HepG2 (cell line): ENCODE measurements around the gene SDK1. TPM values are rescaled to one million over a fixed set of nuclear protein-coding genes. Genes with fewer than 3 reads are reported as not detected.

Experiments
- ATAC-seq: fragments of 200-7000 bp; cut with Tn5 transposase; 3 replicates; pipeline ENCODE4 v1.9.1; 2020; ENCODE audit warnings: mild to moderate bottlenecking, moderate library complexity
- BruUV-seq: library from RNA; stranded (reverse); fragments of 400-500 nt; replicated peaks from 2 replicates; lab custom pipeline; 2021; lab: Mats Ljungman, UMichigan
- CTCF ChIA-PET: fragments of 300-600 bp; formaldehyde crosslinking; extraction: SDS; loops from one replicate; lab custom pipeline; 2021; ENCODE audit warnings: low total read pairs, inconsistent platforms, low intra/inter-chr PET ratio; lab: Yijun Ruan, JAX
- POLR2A ChIA-PET: fragments of 350-600 bp; sonication (Branson Sonifier 250); formaldehyde crosslinking; loops from one replicate; lab custom pipeline; 2020; ENCODE audit warnings: antibody characterized with exemption, inconsistent platforms; lab: Yijun Ruan, JAX
- DNase-seq: peaks from one replicate; pipeline ENCODE4 v3.0.0-alpha.2; 2015; ENCODE audit warnings: low spot score
- FAIRE-seq: peaks from 3 replicates; lab custom pipeline; 2011; peaks lifted over from hg19 to GRCh38; lab: Jason Lieb, UNC
- H2AFZ ChIP-seq: one replicate; pipeline ENCODE4 v1.6.1; 2011; ENCODE audit warnings: low read length, inconsistent platforms
- H3K27ac ChIP-seq: fragments of 300-600 bp; 3 replicates; pipeline ENCODE4 v1.8.0; 2011; ENCODE audit warnings: mixed run types, mild to moderate bottlenecking, mixed read lengths, low read length, inconsistent platforms; ENCODE audit not compliant: insufficient read depth; ENCODE audit errors: extremely low read length
- H3K27me3 ChIP-seq, 2 experiments: fragments of 200-600 bp in 1 of 2; 2 replicates in 1 of 2; 3 replicates in 1 of 2; pipeline versions ENCODE4 v1.6.0 to v1.8.0; 2011; ENCODE audit warnings: low read length in 2 of 2, mild to moderate bottlenecking in 2 of 2, moderate library complexity in 2 of 2, inconsistent platforms in 1 of 2; ENCODE audit not compliant: insufficient read depth in 2 of 2, control insufficient read depth in 1 of 2
- H3K36me3 ChIP-seq, 2 experiments: fragments of 200-600 bp in 1 of 2; replicated peaks in 1 of 2; 2 replicates in 1 of 2; 3 replicates in 1 of 2; pipeline versions ENCODE4 v1.5.1 to v1.8.0; 2011; ENCODE audit warnings: low read length in 2 of 2, inconsistent platforms in 1 of 2; ENCODE audit not compliant: insufficient read depth in 2 of 2, control insufficient read depth in 1 of 2
- H3K4me1 ChIP-seq: 2 replicates; pipeline ENCODE4 v1.5.1; 2012; ENCODE audit warnings: low read length, inconsistent platforms; ENCODE audit not compliant: insufficient read depth
- H3K4me2 ChIP-seq: 2 replicates; pipeline ENCODE4 v1.6.0; 2011; ENCODE audit warnings: low read depth, low read length, inconsistent platforms
- H3K4me3 ChIP-seq, 3 experiments: fragments of 200-600 bp in 1 of 3; sonication (generic), shearing (Covaris generic) in 1 of 3; replicated peaks in 1 of 3; 2 replicates each; pipeline ENCODE4 v1.5.1; 2011 to 2016; ENCODE audit warnings: low read length in 3 of 3, inconsistent platforms in 2 of 3, low read depth in 2 of 3, mild to moderate bottlenecking in 2 of 3, control low read depth in 1 of 3, mixed read lengths in 1 of 3; ENCODE audit not compliant: insufficient read depth in 1 of 3
- H3K79me2 ChIP-seq: one replicate; pipeline ENCODE4 v1.6.1; 2011; ENCODE audit warnings: low read length, inconsistent platforms; ENCODE audit not compliant: insufficient read depth
- H3K9ac ChIP-seq: 2 replicates; pipeline ENCODE4 v1.6.0; 2011; ENCODE audit warnings: mild to moderate bottlenecking, low read depth, low read length, inconsistent platforms; ENCODE audit not compliant: insufficient read depth
- H3K9me3 ChIP-seq: 2 replicates; pipeline ENCODE4 v1.5.1; 2012; ENCODE audit warnings: mild to moderate bottlenecking, low read length
- H4K20me1 ChIP-seq: 2 replicates; pipeline ENCODE4 v1.6.0; 2011; ENCODE audit warnings: inconsistent platforms, mild to moderate bottlenecking, low read length, moderate library complexity; ENCODE audit not compliant: insufficient read depth
- HNRNPK ChIP-seq: fragments of 200-400 bp; formaldehyde crosslinking; IDR thresholded peaks from 2 replicates; pipeline ENCODE4 v1.6.1; 2018; ENCODE audit warnings: low read length, low read depth, moderate library complexity, mild to moderate bottlenecking; ENCODE audit not compliant: poor library complexity, severe bottlenecking
- IRF2 ChIP-seq: IDR thresholded peaks from 2 replicates; pipeline ENCODE4 v1.6.1; 2018; ENCODE audit warnings: missing genetic modification reagents, missing compliant biosample characterization
- MAFF ChIP-seq: IDR thresholded peaks from 2 replicates; pipeline ENCODE4 v1.6.1; 2011; ENCODE audit warnings: low read depth, low read length, improper control_type of control experiment
- MAFK ChIP-seq, 2 experiments: IDR thresholded peaks in 1 of 2; conservative IDR thresholded peaks in 1 of 2; 2 replicates each; pipeline ENCODE4 v1.6.1; 2011; ENCODE audit warnings: improper control_type of control experiment in 2 of 2, low read length in 2 of 2
- PTBP1 ChIP-seq: fragments of 200-400 bp; formaldehyde crosslinking; IDR thresholded peaks from 2 replicates; pipeline ENCODE4 v1.6.1; 2018; ENCODE audit warnings: low read length, low read depth; ENCODE audit not compliant: poor library complexity, severe bottlenecking
- SIN3B ChIP-seq: fragments of 150-350 bp; IDR thresholded peaks from 2 replicates; pipeline ENCODE4 v1.6.1; 2014; ENCODE audit warnings: low read length
- SP140L ChIP-seq: sonication (generic); formaldehyde crosslinking; IDR thresholded peaks from 2 replicates; pipeline ENCODE4 v1.4.0; 2020; ENCODE audit warnings: missing genetic modification reagents, borderline replicate concordance
- ZNF773 ChIP-seq: sonication (generic); formaldehyde crosslinking; IDR thresholded peaks from 2 replicates; pipeline ENCODE4 v1.4.0; 2020; ENCODE audit warnings: missing genetic modification reagents, borderline replicate concordance
- WGBS: methylation state at CpG from one replicate; pipeline ENCODE4 v1.1.6; 2017; ENCODE audit warnings: low lambda C conversion rate; 5-methylcytosine and 5-hydroxymethylcytosine counted together
- in situ Hi-C: cut with HindIII; loops from 2 replicates; pipeline ENCODE4 v1.10.0; 2017; ENCODE audit warnings: low pct_unique_long_range_greater_than_20kb; ENCODE audit not compliant: extremely low pct_ligation_motif_present
- intact Hi-C: fragments of 100-400 bp; cut with micrococcal nuclease; formaldehyde crosslinking; loops from one replicate; pipeline ENCODE4 v1.10.0; 2022; ENCODE audit not compliant: unreplicated experiment
- polyA plus RNA-seq, 8 experiments: library from polyadenylated mRNA; depleted of rRNA in 3 of 8; stranded (reverse) in 7 of 8; unstranded in 1 of 8; fragments of >200 nt; fragmentation: Illumina TruSeq in 4 of 8; extraction: Trizol in 4 of 8; gene quantifications; 2 replicates each; pipeline versions ENCODE4 v1.2.1 to v1.2.3, GENCODE V29; 2011 to 2016; ENCODE audit warnings: low read depth in 4 of 8, missing spikeins in 1 of 8, mixed read lengths in 1 of 8; ENCODE audit not compliant: insufficient read depth in 1 of 8
- total RNA-seq, 5 experiments: library from RNA; depleted of rRNA; stranded (reverse); fragments of >200 nt; fragmentation: Illumina TruSeq; extraction: Trizol; gene quantifications; 2 replicates each; pipeline ENCODE4 v1.2.3, GENCODE V29; 2016; ENCODE audit warnings: low read depth in 1 of 5
- TF ChIP-seq, protein P1 (sequence below): sonication (generic); formaldehyde crosslinking; IDR thresholded peaks from 2 replicates; pipeline ENCODE4 v1.4.0; 2020; ENCODE audit warnings: mild to moderate bottlenecking, missing genetic modification reagents
- TF ChIP-seq, protein P2 (sequence below): sonication (generic); formaldehyde crosslinking; IDR thresholded peaks from 2 replicates; pipeline ENCODE4 v1.4.0; 2020; ENCODE audit warnings: missing genetic modification reagents
- TF ChIP-seq, protein P3 (sequence below): fragments of 450-650 bp; IDR thresholded peaks from 2 replicates; pipeline ENCODE4 v1.6.1; 2017; ENCODE audit warnings: mild to moderate bottlenecking

SDK1 gene
- total and polyA plus RNA-seq, 2 of the 13 experiments (the other 11 are each of a cell fraction or from before 2014, with no cell fraction given) = 0.35 to 2.4 TPM

DNA sequence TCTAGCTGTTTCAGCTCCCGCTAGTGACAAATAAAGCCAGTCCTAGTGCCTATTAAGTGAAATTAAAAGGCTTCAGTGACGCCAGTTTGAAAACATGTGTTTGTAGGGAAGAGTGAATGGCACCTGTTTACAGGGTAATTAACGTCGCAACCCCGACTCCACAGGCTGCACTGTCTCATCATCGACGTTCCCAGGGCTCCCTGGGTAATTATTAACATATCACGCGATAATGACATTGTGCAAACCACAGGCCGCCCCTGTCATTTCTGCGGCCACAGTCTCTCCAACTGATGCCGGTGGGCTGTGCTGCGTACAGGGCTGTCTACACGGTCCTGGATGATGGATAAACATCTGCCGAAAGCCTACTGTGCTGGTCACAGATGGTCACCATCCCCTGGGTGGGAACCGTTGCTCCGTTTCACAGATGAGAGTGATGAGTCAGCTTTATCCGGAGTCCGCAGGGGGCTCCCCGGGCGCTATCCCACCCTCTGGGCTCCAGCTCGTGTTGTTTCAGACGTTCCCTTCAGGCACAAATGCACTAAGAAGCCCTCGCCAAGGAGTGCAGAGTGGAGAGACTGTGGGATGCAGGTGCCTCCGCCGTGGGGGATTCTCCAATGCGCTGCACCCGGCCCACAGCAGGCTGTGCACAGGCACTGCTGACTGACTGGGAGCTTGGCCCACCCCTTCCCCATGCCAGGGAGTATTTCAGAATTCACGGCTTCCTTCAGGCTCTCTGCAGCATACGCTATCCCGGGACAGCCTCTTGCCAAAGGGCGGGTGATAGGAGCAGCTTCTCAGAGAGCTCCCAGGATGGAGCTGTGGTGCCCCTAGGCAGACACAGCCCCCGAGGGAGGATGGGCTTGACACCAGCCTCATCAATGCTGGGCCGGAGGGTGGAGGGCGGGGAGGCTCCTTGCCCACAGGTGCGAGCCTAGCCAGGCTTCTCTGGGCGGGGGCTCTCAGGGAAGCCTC is 889.2 kb downstream of the SDK1 start:
- intact Hi-C loops (no loop called here), in situ Hi-C loops (no loop called here)
- 85% methylated on average over 23 of the region's 37 CpGs for WGBS
- FAIRE-seq = no peak
- ChIA-PET POLR2A (no interaction called here), CTCF (no interaction called here)
- BruUV-seq = no TSS peak
- Histone ChIP-seq H3K79me2 (no peaks in the 10 kb centered on the region), H3K9ac (no peak overlapping the region), H3K4me2 (no peak overlapping the region), H3K27ac (no peak overlapping the region), H3K36me3 (no peaks in the 10 kb centered on the region), H3K27me3 (no peaks in the 10 kb centered on the region), H3K9me3 (no peaks in the 10 kb centered on the region), H3K4me3 (no peak overlapping the region), H2AFZ (no peak overlapping the region), H4K20me1 (no peaks in the 10 kb centered on the region; the same call in 1 of the 2 replicates)
- ATAC-seq = no peak
- TF ChIP-seq, protein P1, sequence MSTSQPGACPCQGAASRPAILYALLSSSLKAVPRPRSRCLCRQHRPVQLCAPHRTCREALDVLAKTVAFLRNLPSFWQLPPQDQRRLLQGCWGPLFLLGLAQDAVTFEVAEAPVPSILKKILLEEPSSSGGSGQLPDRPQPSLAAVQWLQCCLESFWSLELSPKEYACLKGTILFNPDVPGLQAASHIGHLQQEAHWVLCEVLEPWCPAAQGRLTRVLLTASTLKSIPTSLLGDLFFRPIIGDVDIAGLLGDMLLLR (CRISPR knock-in tag) = no peak
- TF ChIP-seq MAFF (peak; percentile 74), MAFK (conservative IDR thresholded peaks at IDR 0.05 in 1 of 2, IDR thresholded peaks at IDR 0.05 in 1 of 2; ENCODE audit: low read length in 2 of 2) (peak; percentile 80 to 87)
- TF ChIP-seq, all 625 proteins: peak for 2
- H3K4me1 ChIP-seq = no peaks in the 10 kb centered on the region
- no peak for DNase-seq

DNA sequence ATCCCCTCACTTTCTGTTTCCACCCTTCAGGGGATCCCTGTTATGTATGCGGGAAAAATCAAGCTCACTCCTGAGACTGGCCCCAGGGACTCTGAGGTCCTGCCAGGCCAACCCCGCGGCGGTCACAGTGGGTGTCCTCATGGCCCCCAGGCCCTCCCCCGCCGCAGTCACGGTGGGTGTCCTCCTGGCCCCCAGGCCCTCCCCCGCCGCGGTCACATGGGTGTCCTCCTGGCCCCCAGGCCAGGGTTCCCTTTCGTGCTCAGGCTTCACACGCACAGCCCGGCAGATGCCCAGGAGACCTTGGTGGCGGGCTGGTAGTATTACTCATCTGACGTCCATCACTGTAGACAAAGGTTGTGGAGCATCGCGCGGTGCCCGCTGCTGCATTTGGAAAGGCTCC is 890.0 kb downstream of the SDK1 start:
- Histone ChIP-seq H3K27ac (no peak overlapping the region), H2AFZ (no peak overlapping the region), H4K20me1 (no peaks in the 10 kb centered on the region; the same call in 1 of the 2 replicates), H3K9ac (no peak overlapping the region), H3K27me3 (no peaks in the 10 kb centered on the region), H3K4me2 (no peak overlapping the region), H3K36me3 (no peaks in the 10 kb centered on the region), H3K79me2 (no peaks in the 10 kb centered on the region), H3K4me3 (no peak overlapping the region), H3K4me1 (no peaks in the 10 kb centered on the region), H3K9me3 (no peaks in the 10 kb centered on the region)
- POLR2A ChIA-PET = no interaction called here
- BruUV-seq = no TSS peak
- FAIRE-seq (no peak), DNase-seq (no peak), ATAC-seq (no peak)
- 94% methylated on average over 18 of the region's 19 CpGs for WGBS
- CTCF ChIA-PET = no interaction called here
- intact Hi-C loops = no loop called here
- in situ Hi-C loops = no loop called here
- TF ChIP-seq, protein P2, sequence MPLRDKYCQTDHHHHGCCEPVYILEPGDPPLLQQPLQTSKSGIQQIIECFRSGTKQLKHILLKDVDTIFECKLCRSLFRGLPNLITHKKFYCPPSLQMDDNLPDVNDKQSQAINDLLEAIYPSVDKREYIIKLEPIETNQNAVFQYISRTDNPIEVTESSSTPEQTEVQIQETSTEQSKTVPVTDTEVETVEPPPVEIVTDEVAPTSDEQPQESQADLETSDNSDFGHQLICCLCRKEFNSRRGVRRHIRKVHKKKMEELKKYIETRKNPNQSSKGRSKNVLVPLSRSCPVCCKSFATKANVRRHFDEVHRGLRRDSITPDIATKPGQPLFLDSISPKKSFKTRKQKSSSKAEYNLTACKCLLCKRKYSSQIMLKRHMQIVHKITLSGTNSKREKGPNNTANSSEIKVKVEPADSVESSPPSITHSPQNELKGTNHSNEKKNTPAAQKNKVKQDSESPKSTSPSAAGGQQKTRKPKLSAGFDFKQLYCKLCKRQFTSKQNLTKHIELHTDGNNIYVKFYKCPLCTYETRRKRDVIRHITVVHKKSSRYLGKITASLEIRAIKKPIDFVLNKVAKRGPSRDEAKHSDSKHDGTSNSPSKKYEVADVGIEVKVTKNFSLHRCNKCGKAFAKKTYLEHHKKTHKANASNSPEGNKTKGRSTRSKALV (CRISPR knock-in tag) = no peak
- TF ChIP-seq, protein P3, sequence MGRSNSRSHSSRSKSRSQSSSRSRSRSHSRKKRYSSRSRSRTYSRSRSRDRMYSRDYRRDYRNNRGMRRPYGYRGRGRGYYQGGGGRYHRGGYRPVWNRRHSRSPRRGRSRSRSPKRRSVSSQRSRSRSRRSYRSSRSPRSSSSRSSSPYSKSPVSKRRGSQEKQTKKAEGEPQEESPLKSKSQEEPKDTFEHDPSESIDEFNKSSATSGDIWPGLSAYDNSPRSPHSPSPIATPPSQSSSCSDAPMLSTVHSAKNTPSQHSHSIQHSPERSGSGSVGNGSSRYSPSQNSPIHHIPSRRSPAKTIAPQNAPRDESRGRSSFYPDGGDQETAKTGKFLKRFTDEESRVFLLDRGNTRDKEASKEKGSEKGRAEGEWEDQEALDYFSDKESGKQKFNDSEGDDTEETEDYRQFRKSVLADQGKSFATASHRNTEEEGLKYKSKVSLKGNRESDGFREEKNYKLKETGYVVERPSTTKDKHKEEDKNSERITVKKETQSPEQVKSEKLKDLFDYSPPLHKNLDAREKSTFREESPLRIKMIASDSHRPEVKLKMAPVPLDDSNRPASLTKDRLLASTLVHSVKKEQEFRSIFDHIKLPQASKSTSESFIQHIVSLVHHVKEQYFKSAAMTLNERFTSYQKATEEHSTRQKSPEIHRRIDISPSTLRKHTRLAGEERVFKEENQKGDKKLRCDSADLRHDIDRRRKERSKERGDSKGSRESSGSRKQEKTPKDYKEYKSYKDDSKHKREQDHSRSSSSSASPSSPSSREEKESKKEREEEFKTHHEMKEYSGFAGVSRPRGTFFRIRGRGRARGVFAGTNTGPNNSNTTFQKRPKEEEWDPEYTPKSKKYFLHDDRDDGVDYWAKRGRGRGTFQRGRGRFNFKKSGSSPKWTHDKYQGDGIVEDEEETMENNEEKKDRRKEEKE = no peak
- no peak for TF ChIP-seq PTBP1
- no peak for TF ChIP-seq HNRNPK
- no peak for TF ChIP-seq IRF2 (CRISPR knock-in tag)
- TF ChIP-seq SP140L (CRISPR knock-in tag) = no peak
- no peak for TF ChIP-seq ZNF773 (CRISPR knock-in tag)
- TF ChIP-seq SIN3B = no peak
